Activated naive CD8-positive, alpha-beta T cell treated with anti-CD3 and anti-CD28 coated beads, Interleukin-2, amount 50 U/mL, for 24 hours (primary cell): ENCODE measurements around the gene MID2.
"Not testable (repeated sequence)": the region's sequence is repeated elsewhere in the genome, so short reads cannot be mapped to it uniquely, and the experiment has no call there.

Source experiments
- ATAC-seq: fragments of 150-1000 bp; cut with Tn5 transposase; one replicate; pipeline ENCODE4 v1.10.0; 2021
- DNase-seq: peaks from one replicate; pipeline ENCODE4 v3.0.0; 2021
- H3K27ac Mint-ChIP-seq: one replicate; pipeline ENCODE4 v1.8.0; 2021; ENCODE audit warnings: mild to moderate bottlenecking, mixed read lengths
- H3K27me3 Mint-ChIP-seq: one replicate; pipeline ENCODE4 v1.8.0; 2021; ENCODE audit warnings: mixed read lengths
- H3K36me3 Mint-ChIP-seq: one replicate; pipeline ENCODE4 v1.8.0; 2021; ENCODE audit warnings: low read depth, mixed read lengths
- H3K4me1 Mint-ChIP-seq: one replicate; pipeline ENCODE4 v1.8.0; 2021; ENCODE audit warnings: mixed read lengths
- H3K4me3 Mint-ChIP-seq: one replicate; pipeline ENCODE4 v1.8.0; 2021; ENCODE audit warnings: mild to moderate bottlenecking, moderate library complexity, mixed read lengths
- H3K9me3 Mint-ChIP-seq: one replicate; pipeline ENCODE4 v1.8.0; 2021; ENCODE audit warnings: mixed read lengths

Gene MID2

DNA sequence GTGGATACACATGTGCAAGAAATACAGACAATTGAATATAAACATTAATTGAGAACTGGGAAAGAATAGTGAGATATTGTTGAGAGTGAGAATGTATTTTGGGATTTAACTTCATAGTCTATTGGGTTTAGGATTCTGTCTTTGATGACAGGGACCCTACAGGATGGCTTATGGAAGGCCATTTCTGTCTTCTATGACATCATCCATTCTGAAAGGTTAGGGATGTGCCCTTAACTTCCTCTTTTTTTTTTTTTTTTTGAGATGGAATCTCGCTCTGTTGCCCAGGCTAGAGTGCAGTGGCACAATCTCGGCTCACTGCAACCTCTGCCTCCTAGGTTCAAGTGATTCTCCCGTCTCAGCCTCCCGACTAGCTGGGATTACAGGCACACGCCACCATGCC, 31.4 kb downstream of the MID2 start:
- not testable (repeated sequence) for H3K27ac Mint-ChIP-seq, ATAC-seq, H3K4me1 Mint-ChIP-seq, H3K36me3 Mint-ChIP-seq, H3K4me3 Mint-ChIP-seq, H3K27me3 Mint-ChIP-seq, DNase-seq, H3K9me3 Mint-ChIP-seq

DNA sequence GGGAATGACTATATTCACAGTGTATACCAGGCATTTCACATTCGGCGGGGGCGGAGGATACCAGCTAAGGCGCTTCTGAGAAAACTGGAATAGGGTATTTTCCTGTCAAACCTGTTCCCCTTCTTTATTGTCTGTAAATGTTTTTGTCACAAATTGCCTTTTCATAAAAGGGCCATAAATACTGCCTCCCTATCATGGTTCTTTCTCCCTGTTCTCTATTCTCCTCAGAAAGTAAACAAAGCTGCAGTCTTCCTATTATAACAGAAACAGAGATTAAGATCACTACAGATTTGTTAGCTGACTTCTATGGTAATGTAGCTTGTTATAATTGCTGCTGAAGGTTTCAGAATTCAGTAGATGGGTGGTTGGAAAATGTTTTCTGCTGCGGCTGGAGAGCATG, 32.2 kb downstream of the MID2 start:
- Mint-ChIP-seq H3K36me3 (peaks cover 5% of the 10 kb centered on the region), H3K9me3 (no peaks in the 10 kb centered on the region)
- no peak for DNase-seq

DNA sequence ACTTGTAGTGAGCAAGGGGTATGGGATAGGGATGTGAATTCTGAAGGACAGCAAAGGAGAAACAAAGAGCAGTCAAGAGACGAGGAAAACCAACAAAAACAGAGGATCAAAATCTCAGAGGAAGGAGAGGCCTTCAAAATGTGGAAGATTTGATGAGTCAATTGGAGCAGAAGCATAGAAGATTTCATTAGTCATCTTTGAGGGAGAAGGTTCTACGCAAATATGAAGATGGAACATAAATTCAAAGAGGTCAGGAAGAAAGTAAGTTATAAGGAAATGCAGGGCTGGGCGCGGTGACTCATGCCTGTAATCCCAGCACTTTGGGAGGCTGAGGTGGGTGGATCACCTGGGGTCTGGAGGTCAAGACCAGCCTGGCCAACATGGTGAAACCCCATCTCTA, 35.4 kb downstream of the MID2 start:
- H3K36me3 Mint-ChIP-seq, result peaks cover 5% of the 10 kb centered on the region
- H3K4me3 Mint-ChIP-seq, result no peak overlapping the region
- H3K27ac Mint-ChIP-seq, result no peak overlapping the region
- DNase-seq, result no peak
- H3K27me3 Mint-ChIP-seq, result no peaks in the 10 kb centered on the region
- no peaks in the 10 kb centered on the region for H3K9me3 Mint-ChIP-seq
- peaks cover 3% of the 10 kb centered on the region for H3K4me1 Mint-ChIP-seq
- ATAC-seq, result no peak

More for the DNA sequence above, 32.2 kb downstream of the MID2 start:
- H3K27me3 Mint-ChIP-seq, result no peaks in the 10 kb centered on the region
- no peak for ATAC-seq
- H3K4me1 Mint-ChIP-seq, result no peaks in the 10 kb centered on the region
- no peak overlapping the region for H3K4me3 Mint-ChIP-seq
- no peak overlapping the region for H3K27ac Mint-ChIP-seq

DNA sequence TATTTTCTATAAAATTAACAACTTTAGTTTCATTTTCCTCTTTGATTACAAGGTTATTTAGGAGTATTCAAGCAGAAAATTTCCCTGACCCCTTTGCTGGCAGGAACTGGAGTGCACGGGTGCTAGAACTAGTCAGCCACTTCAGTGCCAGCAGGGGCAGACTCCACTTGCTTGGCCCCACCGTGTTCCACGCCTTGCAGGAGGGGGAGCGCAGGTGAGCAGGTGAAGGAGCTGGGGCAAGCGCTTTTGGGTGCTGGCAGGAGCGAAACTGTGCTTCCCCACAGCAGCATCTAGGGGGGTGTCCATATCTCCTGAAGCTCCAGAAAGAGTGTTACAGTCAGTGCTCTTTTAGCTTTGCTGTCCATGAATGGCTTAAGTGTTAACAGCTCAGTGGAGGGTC, 45.5 kb downstream of the MID2 start:
- Mint-ChIP-seq H3K4me3 (no peak overlapping the region), H3K36me3 (no peaks in the 10 kb centered on the region), H3K27ac (no peak overlapping the region), H3K4me1 (no peaks in the 10 kb centered on the region), H3K9me3 (no peaks in the 10 kb centered on the region), H3K27me3 (no peaks in the 10 kb centered on the region)
- ATAC-seq, result no peak
- DNase-seq, result no peak

DNA sequence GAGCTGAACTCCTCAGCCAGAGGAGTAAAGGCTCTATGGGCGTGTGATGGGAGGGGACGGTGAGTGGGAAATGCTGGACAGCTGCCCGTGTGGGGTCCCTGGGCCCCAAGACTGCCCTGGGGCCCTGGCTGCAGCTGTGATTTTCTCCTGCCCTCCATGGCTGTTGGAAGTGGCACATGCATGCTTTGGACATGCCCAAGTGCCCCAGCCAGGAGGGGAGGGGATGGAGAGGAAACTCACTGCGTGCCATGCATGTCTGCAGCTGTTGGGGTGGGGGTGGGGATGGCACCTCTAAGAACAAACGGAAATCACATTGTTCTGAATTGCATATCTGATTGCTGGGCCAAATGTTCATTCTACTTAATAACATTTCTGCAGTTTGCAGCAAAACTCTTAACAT, 52.4 kb downstream of the MID2 start:
- Mint-ChIP-seq H3K4me1 (no peaks in the 10 kb centered on the region), H3K27me3 (no peaks in the 10 kb centered on the region), H3K9me3 (no peaks in the 10 kb centered on the region), H3K36me3 (no peaks in the 10 kb centered on the region), H3K27ac (no peak overlapping the region), H3K4me3 (no peak overlapping the region)
- no peak for ATAC-seq
- DNase-seq, result no peak

DNA sequence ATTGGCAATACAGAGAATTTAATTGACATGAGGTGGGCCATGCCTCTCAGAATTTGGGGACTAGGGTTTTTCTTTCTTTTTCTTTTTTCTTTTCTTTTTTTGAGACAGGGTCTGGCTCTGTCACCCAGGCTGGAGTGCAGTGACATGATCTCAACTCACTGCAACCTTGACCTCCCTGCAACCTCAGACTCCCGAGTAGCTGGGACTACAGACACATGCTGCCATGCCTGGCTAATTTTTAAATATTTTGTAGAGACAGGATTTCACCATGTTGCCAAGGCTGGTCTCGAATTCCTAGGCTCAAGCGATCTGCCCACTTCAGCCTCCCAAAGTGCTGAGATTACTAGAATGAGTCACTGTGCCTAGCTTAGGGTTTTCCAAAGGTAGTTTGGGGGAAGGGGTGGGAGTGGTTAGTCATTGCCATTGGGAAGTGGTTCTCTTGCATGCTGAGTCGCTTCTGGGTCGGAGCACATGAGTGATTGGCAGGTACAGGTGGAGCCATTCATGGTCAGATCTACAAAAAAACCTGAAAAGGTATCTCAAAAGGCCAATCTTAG, 54.5 kb downstream of the MID2 start:
- Mint-ChIP-seq H3K4me3 (no peak overlapping the region), H3K9me3 (no peaks in the 10 kb centered on the region), H3K27me3 (no peaks in the 10 kb centered on the region), H3K27ac (no peak overlapping the region), H3K36me3 (no peaks in the 10 kb centered on the region), H3K4me1 (no peaks in the 10 kb centered on the region)
- no peak for DNase-seq
- ATAC-seq, result no peak

DNA sequence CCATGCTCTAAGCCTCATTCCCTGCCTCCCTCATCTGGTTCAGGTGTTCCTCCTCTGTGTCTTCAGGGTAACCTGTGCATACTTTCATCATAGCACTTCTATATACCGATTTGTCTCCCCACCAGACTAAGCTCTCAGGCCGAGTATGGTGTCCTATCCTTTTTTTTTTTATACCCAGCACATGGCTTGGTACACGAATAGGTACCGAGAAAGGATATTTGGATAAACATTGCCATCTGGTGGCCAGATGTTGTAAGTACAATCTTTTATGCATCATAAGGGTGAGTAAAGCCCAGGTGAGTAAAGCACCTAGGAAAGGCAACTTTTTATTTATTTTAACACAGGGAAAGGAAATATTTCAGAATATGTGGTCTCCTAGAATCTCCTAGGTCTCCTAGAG, 68.4 kb downstream of the MID2 start:
- H3K4me1 Mint-ChIP-seq, result peaks cover 2% of the 10 kb centered on the region
- no peak overlapping the region for H3K27ac Mint-ChIP-seq
- ATAC-seq (peak; percentile 68), DNase-seq (no peak)
- peaks cover 8% of the 10 kb centered on the region for H3K36me3 Mint-ChIP-seq
- H3K27me3 Mint-ChIP-seq, result no peaks in the 10 kb centered on the region
- H3K4me3 Mint-ChIP-seq, result no peak overlapping the region
- no peaks in the 10 kb centered on the region for H3K9me3 Mint-ChIP-seq

DNA sequence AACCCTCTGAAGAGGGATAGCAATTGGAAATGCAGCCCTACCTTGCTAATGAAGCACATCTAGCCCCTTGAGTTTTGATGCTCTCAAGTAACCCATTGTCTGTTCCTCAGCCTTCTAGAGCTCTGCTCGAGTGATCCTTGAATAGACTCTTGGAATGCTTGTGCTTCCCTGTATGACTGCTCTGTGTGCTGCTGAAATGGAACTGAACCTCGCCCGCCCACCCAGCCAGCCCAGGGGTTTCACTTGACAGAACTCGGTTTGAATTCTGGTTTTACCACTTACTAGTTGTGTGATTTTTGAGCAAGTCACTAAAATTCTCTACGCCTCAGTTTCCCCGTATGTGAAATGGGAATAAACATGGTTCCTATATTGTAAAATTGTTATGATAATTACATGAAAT, 77.1 kb downstream of the MID2 start:
- Mint-ChIP-seq H3K36me3 (peaks cover 10% of the 10 kb centered on the region), H3K27ac (no peak overlapping the region), H3K9me3 (no peaks in the 10 kb centered on the region), H3K4me3 (no peak overlapping the region), H3K27me3 (no peaks in the 10 kb centered on the region), H3K4me1 (peaks cover 2% of the 10 kb centered on the region)
- DNase-seq (no peak), ATAC-seq (no peak)

DNA sequence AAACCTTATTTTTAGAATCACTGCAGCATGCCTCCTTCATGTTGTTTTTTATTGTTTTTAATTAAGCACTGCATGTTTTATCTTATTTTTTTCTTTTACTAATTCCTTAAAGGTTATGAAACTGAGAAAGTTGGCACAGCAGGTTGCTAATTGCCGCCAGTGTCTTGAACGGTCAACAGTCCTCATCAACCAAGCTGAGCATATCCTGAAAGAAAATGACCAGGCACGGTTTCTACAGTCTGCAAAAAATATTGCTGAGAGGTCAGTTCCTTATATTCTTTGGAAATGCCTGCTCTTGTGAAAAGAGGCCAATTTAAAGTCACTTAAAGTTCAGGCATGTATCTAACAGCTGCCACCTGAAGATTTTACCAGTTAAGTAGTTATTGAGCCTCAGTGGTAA, 79.7 kb downstream of the MID2 start:
- Mint-ChIP-seq H3K4me3 (no peak overlapping the region), H3K27me3 (no peaks in the 10 kb centered on the region), H3K4me1 (no peaks in the 10 kb centered on the region), H3K36me3 (peaks cover 10% of the 10 kb centered on the region), H3K27ac (no peak overlapping the region), H3K9me3 (no peaks in the 10 kb centered on the region)
- ATAC-seq (no peak), DNase-seq (no peak)

DNA sequence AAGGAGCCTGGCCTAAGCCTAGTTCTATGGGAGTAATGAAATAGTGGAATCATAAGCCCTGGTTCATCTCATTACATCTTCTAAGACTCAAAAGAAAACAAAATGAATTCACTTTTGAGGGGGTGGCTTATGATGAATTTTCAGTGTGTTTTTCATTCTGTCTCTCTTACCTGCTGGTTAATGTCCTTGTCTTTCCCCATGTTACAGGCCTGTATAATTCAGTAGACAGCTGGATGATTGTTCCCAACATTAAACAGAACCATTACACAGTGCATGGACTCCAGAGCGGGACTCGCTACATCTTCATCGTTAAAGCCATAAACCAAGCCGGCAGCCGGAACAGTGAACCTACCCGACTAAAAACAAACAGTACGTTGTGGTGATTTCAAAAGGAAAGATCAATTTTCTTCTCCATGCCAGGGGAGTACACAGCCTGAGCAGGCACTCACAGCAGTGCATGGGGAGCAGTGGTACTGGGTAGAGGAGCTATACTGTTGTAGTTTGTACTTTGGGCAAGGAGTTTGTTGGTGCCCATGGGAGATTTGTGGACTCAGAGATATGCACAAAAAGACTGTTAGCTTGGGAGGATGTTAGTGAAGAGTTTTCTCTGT, 98.6 kb downstream of the MID2 start:
- DNase-seq (no peak), ATAC-seq (no peak)
- Mint-ChIP-seq H3K27ac (no peak overlapping the region), H3K4me1 (no peaks in the 10 kb centered on the region), H3K27me3 (no peaks in the 10 kb centered on the region), H3K4me3 (no peak overlapping the region), H3K36me3 (peaks cover 2% of the 10 kb centered on the region), H3K9me3 (no peaks in the 10 kb centered on the region)

DNA sequence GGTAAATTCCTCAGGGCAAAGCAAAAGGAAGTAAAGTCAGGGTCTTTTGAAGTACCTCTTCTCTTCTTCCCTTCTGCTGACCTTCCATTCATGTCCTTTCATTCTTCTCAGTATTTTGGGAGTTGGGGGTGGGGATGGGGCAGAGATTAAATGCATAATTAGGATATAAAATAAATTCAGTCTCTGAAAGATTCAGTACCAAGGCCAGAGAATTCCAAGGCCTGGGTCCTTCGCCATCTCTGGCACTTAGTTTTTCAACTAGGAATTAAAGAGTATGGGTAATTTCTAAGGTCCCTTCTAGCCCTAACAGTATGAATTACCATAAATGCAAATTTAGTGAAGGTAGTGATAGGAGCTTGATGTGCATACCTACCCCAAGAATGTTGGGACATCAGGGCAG, 108.6 kb downstream of the MID2 start:
- no peaks in the 10 kb centered on the region for H3K9me3 Mint-ChIP-seq
- H3K36me3 Mint-ChIP-seq, result no peaks in the 10 kb centered on the region
- ATAC-seq, result no peak
- no peak overlapping the region for H3K27ac Mint-ChIP-seq
- H3K27me3 Mint-ChIP-seq, result peaks cover 9% of the 10 kb centered on the region
- DNase-seq, result no peak
- H3K4me1 Mint-ChIP-seq, result no peaks in the 10 kb centered on the region
- H3K4me3 Mint-ChIP-seq, result no peak overlapping the region

DNA sequence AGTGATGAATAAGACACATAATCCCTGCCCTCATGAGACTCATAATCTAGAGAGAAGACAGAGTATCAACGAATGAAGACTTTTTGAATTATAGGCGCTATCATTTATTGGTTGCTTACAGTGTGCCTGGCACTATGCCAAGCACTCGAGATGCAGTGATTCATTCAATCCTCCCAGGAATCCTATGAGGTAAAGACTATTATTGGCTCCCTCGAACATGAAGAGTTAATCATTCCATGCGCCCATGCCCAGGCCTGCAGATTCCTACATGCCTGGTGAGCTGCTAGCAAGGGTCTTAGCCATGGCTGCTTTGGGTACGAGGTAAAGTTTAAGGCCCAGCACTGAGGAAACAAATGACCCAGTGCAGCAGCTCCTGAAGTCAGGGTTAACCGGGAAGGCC, 109.5 kb downstream of the MID2 start:
- Mint-ChIP-seq H3K4me1 (no peaks in the 10 kb centered on the region), H3K4me3 (peak overlapping the region; percentile 59), H3K27me3 (peaks cover 9% of the 10 kb centered on the region), H3K36me3 (no peaks in the 10 kb centered on the region), H3K27ac (no peak overlapping the region), H3K9me3 (no peaks in the 10 kb centered on the region)
- DNase-seq (no peak), ATAC-seq (no peak)

DNA sequence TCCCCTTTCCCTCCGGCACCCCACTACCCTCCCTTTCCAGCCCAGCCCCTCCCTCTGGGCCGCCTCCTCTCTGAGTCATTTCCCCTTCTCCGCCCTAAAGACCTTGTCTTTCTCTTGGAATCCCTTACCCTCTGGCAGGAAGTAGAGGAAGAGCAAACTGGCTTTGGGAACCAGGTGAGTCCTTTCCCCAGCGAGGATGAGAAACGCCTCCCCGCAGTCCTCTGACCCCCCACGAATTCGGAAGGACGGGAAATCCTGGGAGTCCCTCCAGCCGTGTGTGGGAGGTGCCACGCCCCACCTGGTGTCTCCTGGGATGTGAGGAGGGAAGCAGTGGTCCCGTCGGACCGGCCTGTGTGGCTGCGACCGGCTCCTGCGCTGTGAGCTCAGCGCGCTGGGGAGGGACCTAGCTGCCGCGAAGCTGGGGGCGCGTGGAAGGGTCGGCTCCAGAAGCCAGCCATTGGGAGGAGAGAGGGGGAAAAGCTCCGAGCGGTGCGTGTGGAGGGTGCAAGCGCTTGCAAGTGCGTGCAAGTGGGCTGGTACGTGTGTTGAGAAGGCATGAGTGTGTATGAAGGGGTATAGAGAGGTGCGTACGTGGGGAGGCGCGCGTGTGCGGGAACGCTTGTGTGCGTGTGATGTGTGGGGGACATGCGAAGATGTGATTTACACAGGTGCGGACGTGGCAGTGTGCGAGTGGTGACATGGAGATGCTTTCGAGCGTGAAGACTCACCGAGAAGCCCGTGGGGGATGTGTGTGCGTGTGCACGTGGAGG, 110.2 kb downstream of the MID2 start:
- H3K36me3 Mint-ChIP-seq, result no peaks in the 10 kb centered on the region

DNA sequence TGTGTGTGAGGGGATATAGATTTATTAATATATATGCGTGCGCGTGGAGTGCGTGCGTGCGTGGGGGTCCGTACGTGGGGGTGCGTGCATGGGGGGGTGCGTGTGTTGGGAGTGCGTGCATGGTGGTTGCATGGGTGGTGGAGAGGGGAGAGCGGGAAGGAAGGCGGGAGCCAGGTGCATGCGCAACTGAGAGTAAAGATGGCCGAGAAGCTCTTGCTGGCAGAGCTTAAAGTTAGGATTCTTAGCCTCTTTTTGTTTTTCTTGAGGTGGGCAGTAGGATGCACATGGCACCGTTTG, 110.7 kb downstream of the MID2 start:
- ATAC-seq, result no peak
- Mint-ChIP-seq H3K27me3 (peaks cover 9% of the 10 kb centered on the region), H3K36me3 (no peaks in the 10 kb centered on the region), H3K27ac (no peak overlapping the region), H3K4me1 (no peaks in the 10 kb centered on the region), H3K9me3 (no peaks in the 10 kb centered on the region), H3K4me3 (peak overlapping the region; percentile 59)
- DNase-seq, result no peak

More for the DNA sequence above, 110.2 kb downstream of the MID2 start:
- peaks cover 9% of the 10 kb centered on the region for H3K27me3 Mint-ChIP-seq
- no peaks in the 10 kb centered on the region for H3K9me3 Mint-ChIP-seq
- no peak for DNase-seq
- no peaks in the 10 kb centered on the region for H3K4me1 Mint-ChIP-seq
- no peak for ATAC-seq
- H3K27ac Mint-ChIP-seq, result no peak overlapping the region
- peak overlapping the region; percentile 59 for H3K4me3 Mint-ChIP-seq

DNA sequence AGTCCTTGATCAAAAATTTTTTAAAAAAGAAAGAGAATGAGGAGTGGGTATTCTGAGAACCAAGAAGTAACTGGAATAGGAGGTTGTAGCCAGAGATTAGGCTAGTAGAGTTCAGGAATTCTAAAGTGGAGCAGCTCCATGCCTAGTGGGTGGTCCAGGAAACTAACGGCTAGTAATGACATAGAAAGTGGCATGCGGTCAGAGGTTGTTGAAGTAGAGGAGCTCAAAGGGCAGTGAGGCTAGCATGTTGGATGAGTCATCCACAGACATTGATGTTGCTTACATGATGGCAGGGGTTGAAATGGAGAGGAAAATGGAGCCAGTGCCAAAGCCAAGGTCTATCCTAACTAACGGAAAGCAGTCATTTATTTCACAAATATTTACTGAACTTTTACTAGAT, 114.4 kb downstream of the MID2 start:
- Mint-ChIP-seq H3K4me3 (no peak overlapping the region), H3K27me3 (peaks cover 9% of the 10 kb centered on the region), H3K4me1 (no peaks in the 10 kb centered on the region), H3K27ac (no peak overlapping the region), H3K36me3 (no peaks in the 10 kb centered on the region), H3K9me3 (no peaks in the 10 kb centered on the region)
- DNase-seq (no peak), ATAC-seq (no peak)
